Peyer's patch (tissue), 4 donors: ENCODE results near the gene SMYD3.

Experiments
- POLR2A ChIP-seq, 2 donors: fragments of 450-650 bp; IDR thresholded peaks; one replicate each; pipeline ENCODE4 v1.5.1; 2017; ENCODE audit warnings: antibody characterized with exemption in 2 of 2, mild to moderate bottlenecking in 2 of 2, moderate library complexity in 2 of 2
- TF ChIP-seq, protein P1 (sequence below), 6 experiments: fragments of 450-650 bp in 4 of 6; fragments of 200-600 bp in 2 of 6; sonication (generic) in 1 of 6; IDR thresholded peaks; one replicate each; pipeline ENCODE4 v1.5.1; 2017 to 2019; ENCODE audit warnings: antibody characterized with exemption in 6 of 6, mild to moderate bottlenecking in 3 of 6, moderate library complexity in 1 of 6

DNA sequence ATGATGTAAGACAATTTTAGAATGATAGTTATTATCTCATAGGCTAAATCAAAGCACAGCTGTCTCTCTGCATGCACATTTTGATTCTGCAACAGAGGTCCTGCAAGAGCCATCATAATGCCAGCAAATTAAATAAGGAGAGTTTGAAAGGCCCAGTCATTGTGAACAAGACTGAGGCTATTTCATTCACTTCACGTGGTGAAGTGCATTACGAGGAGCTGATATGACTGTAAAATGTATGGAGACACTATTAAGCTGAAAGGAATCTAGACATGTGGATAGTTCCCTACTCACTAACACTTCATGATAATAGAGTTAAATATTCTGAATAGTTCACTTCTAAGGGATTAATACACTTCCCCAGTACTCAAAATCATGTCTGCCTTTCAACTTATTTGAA, 299.0 kb downstream of the SMYD3 start:
- TF ChIP-seq, protein P1, sequence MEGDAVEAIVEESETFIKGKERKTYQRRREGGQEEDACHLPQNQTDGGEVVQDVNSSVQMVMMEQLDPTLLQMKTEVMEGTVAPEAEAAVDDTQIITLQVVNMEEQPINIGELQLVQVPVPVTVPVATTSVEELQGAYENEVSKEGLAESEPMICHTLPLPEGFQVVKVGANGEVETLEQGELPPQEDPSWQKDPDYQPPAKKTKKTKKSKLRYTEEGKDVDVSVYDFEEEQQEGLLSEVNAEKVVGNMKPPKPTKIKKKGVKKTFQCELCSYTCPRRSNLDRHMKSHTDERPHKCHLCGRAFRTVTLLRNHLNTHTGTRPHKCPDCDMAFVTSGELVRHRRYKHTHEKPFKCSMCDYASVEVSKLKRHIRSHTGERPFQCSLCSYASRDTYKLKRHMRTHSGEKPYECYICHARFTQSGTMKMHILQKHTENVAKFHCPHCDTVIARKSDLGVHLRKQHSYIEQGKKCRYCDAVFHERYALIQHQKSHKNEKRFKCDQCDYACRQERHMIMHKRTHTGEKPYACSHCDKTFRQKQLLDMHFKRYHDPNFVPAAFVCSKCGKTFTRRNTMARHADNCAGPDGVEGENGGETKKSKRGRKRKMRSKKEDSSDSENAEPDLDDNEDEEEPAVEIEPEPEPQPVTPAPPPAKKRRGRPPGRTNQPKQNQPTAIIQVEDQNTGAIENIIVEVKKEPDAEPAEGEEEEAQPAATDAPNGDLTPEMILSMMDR (IDR thresholded peaks at IDR 0.05) = no peak
- no peak for TF ChIP-seq POLR2A (IDR thresholded peaks at IDR 0.05)
